Endothelial cell of umbilical vein (primary cell): ENCODE measurements around the gene TCIRG1.

Experiments used
- CTCF ChIP-seq, 2 donors: IDR thresholded peaks; 1 replicate in 1 of 2; 2 replicates in 1 of 2; pipeline ENCODE4 v1.5.1; 2011; ENCODE audit warnings: low read length in 2 of 2, mild to moderate bottlenecking in 2 of 2, moderate library complexity in 2 of 2, control low read depth in 1 of 2, inconsistent platforms in 1 of 2, low read depth in 1 of 2; ENCODE audit not compliant: insufficient read depth in 1 of 2; ENCODE audit errors: extremely low read depth in 1 of 2
- EZH2 ChIP-seq: IDR thresholded peaks from 2 replicates; pipeline ENCODE4 v1.6.1; 2012; ENCODE audit warnings: borderline replicate concordance, low read depth, mild to moderate bottlenecking, moderate library complexity, low read length, inconsistent platforms; ENCODE audit not compliant: severe bottlenecking
- FOS ChIP-seq: IDR thresholded peaks from 2 replicates; pipeline ENCODE4 v1.6.1; 2011; ENCODE audit warnings: mild to moderate bottlenecking, low read length, moderate library complexity, borderline replicate concordance; ENCODE audit not compliant: insufficient read depth
- MYC ChIP-seq: IDR thresholded peaks from one replicate; pipeline ENCODE4 v1.6.1; 2011; ENCODE audit warnings: mild to moderate bottlenecking, low read depth, low read length
- POLR2A ChIP-seq: IDR thresholded peaks from 2 replicates; pipeline ENCODE4 v1.6.1; 2012; ENCODE audit warnings: low read depth, mild to moderate bottlenecking, control low read depth, low read length
- POLR2AphosphoS5 ChIP-seq: IDR thresholded peaks from 2 replicates; pipeline ENCODE4 v1.6.1; 2012; ENCODE audit warnings: low read depth, mild to moderate bottlenecking, control low read depth, low read length, moderate library complexity; ENCODE audit not compliant: insufficient read depth

- no peak for TF ChIP-seq POLR2A
- no peak for TF ChIP-seq CTCF (IDR thresholded peaks at IDR 0.05; ENCODE audit: extremely low read depth in 1 of 2, insufficient read depth in 1 of 2, low read depth in 1 of 2, low read length in 2 of 2)
- TF ChIP-seq MYC, result no peak
- TF ChIP-seq POLR2AphosphoS5, result no peak
- TF ChIP-seq EZH2, result no peak
- no peak for TF ChIP-seq FOS
Observed at GRCh38 chr11:68066742-68067141, 27.9 kb downstream of the TCIRG1 start.
